ENCODE measurements around the gene PSMB4.

PSMB4 gene

DNA sequence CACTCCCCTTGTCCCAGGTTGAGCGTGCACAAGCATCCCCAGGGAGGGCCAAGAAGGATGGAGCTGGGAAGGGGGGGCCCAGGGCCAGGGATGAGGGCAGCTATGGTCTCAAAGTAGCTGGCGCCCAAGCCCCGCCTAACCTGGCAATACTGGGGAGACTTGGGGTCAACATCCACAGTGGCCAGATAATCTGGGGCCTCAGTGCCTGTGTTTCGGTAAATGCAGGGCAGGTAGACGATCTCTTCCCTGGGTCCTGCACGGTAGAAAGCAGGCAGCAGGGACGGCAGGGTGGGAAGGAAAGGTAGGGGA, 30.1 kb upstream of the PSMB4 start:
- 94 to 95% methylated on average over 7 of the region's 7 CpGs for WGBS, 2 experiments
- no peaks in the 10 kb centered on the region for H3K9me3 ChIP-seq (ENCODE audit: control insufficient read depth, low read length)

GRCh38 chr1:151369621-151370048, 29.7 kb upstream of the PSMB4 start:
- Histone ChIP-seq H3K27me3 (ENCODE audit: control insufficient read depth, insufficient read depth, low read length, poor library complexity, severe bottlenecking) (no peaks in the 10 kb centered on the region), H3K4me3 (ENCODE audit: insufficient read depth, low read depth, low read length) (no peak overlapping the region), H3K9me3 (ENCODE audit: control insufficient read depth, low read length) (no peaks in the 10 kb centered on the region), H3K27ac (ENCODE audit: insufficient read depth, low read depth, low read length, poor library complexity, severe bottlenecking) (no peak overlapping the region), H3K4me1 (ENCODE audit: control insufficient read depth, insufficient read depth, low read length) (peaks cover 24% of the 10 kb centered on the region), H3K36me3 (ENCODE audit: control insufficient read depth, insufficient read depth, low read length) (peaks cover 9% of the 10 kb centered on the region)
- WGBS, 2 experiments = 91 to 93% methylated on average over 15 of the region's 15 CpGs

More for the DNA sequence above, 30.1 kb upstream of the PSMB4 start:
- no peak overlapping the region for H3K27ac ChIP-seq (ENCODE audit: insufficient read depth, low read depth, low read length, poor library complexity, severe bottlenecking)
- H3K4me3 ChIP-seq (ENCODE audit: insufficient read depth, low read depth, low read length) = no peak overlapping the region
- H3K27me3 ChIP-seq (ENCODE audit: control insufficient read depth, insufficient read depth, low read length, poor library complexity, severe bottlenecking) = no peaks in the 10 kb centered on the region
- peaks cover 13% of the 10 kb centered on the region for H3K36me3 ChIP-seq (ENCODE audit: control insufficient read depth, insufficient read depth, low read length)
- H3K4me1 ChIP-seq (ENCODE audit: control insufficient read depth, insufficient read depth, low read length) = peaks cover 24% of the 10 kb centered on the region

- Histone ChIP-seq H3K9me3 (ENCODE audit: control insufficient read depth, low read length) (no peaks in the 10 kb centered on the region), H3K36me3 (ENCODE audit: control insufficient read depth, insufficient read depth, low read length) (peaks cover 4% of the 10 kb centered on the region), H3K27ac (ENCODE audit: insufficient read depth, low read depth, low read length, poor library complexity, severe bottlenecking) (no peak overlapping the region), H3K4me3 (ENCODE audit: insufficient read depth, low read depth, low read length) (no peak overlapping the region), H3K27me3 (ENCODE audit: control insufficient read depth, insufficient read depth, low read length, poor library complexity, severe bottlenecking) (no peaks in the 10 kb centered on the region), H3K4me1 (ENCODE audit: control insufficient read depth, insufficient read depth, low read length) (peaks cover 24% of the 10 kb centered on the region)
- 94 to 96% methylated on average over 6 of the region's 6 CpGs for WGBS, 2 experiments
Measured at GRCh38 chr1:151370211-151370911, 29.0 kb upstream of the PSMB4 start.

GRCh38 chr1:151371370-151372057, 27.9 kb upstream of the PSMB4 start:
- H3K4me3 ChIP-seq (ENCODE audit: insufficient read depth, low read depth, low read length) = no peak overlapping the region
- H3K27ac ChIP-seq (ENCODE audit: insufficient read depth, low read depth, low read length, poor library complexity, severe bottlenecking) = no peak overlapping the region
- no peaks in the 10 kb centered on the region for H3K9me3 ChIP-seq (ENCODE audit: control insufficient read depth, low read length)
- H3K27me3 ChIP-seq (ENCODE audit: control insufficient read depth, insufficient read depth, low read length, poor library complexity, severe bottlenecking) = no peaks in the 10 kb centered on the region
- no peaks in the 10 kb centered on the region for H3K36me3 ChIP-seq (ENCODE audit: control insufficient read depth, insufficient read depth, low read length)
- 85 to 91% methylated on average over 9 of the region's 9 CpGs for WGBS, 2 experiments
- peaks cover 24% of the 10 kb centered on the region for H3K4me1 ChIP-seq (ENCODE audit: control insufficient read depth, insufficient read depth, low read length)

- peaks cover 24% of the 10 kb centered on the region for H3K4me1 ChIP-seq (ENCODE audit: control insufficient read depth, insufficient read depth, low read length)
- no peaks in the 10 kb centered on the region for H3K27me3 ChIP-seq (ENCODE audit: control insufficient read depth, insufficient read depth, low read length, poor library complexity, severe bottlenecking)
- peak within 1 kb of the TSS; percentile 40 for H3K4me3 ChIP-seq (ENCODE audit: insufficient read depth, low read depth, low read length)
- H3K9me3 ChIP-seq (ENCODE audit: control insufficient read depth, low read length) = no peaks in the 10 kb centered on the region
- no peaks in the 10 kb centered on the region for H3K36me3 ChIP-seq (ENCODE audit: control insufficient read depth, insufficient read depth, low read length)
- 22 to 25% methylated on average over 10 to 11 of the region's 11 CpGs for WGBS, 2 experiments
- peak within 1 kb of the TSS; percentile 78 for H3K27ac ChIP-seq (ENCODE audit: insufficient read depth, low read depth, low read length, poor library complexity, severe bottlenecking)
Measured at GRCh38 chr1:151372058-151372934, 27.1 kb upstream of the PSMB4 start, which contains the start of gene SELENBP1. TSS of gene SELENBP1 (minus strand) at chr1:151372705. CDS start at chr1:151372641, 64 bp downstream.

DNA sequence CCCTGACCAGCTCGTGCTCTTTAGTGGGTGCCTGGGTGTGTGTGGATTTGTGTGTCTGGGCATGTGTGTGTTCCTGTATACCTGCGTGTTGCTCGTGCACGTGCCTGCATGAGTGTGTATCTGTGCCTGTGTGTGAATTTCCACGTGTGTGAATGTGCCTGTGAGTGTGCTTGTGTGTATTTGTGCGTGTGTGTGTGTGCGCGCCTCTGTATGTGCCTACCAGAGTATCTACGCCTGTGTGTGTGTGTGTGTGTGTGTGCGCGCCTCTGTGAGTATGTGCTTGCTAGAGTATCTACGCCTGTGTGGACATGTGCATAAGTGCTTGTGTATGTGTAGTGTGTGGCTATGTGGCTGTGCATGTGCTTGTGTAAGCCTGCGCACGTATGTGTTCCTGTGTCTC, 26.2 kb upstream of the PSMB4 start:
- Histone ChIP-seq H3K27me3 (ENCODE audit: control insufficient read depth, insufficient read depth, low read length, poor library complexity, severe bottlenecking) (no peaks in the 10 kb centered on the region), H3K27ac (ENCODE audit: insufficient read depth, low read depth, low read length, poor library complexity, severe bottlenecking) (no peak overlapping the region), H3K4me3 (ENCODE audit: insufficient read depth, low read depth, low read length) (no peak overlapping the region), H3K36me3 (ENCODE audit: control insufficient read depth, insufficient read depth, low read length) (no peaks in the 10 kb centered on the region), H3K4me1 (ENCODE audit: control insufficient read depth, insufficient read depth, low read length) (peaks cover 24% of the 10 kb centered on the region), H3K9me3 (ENCODE audit: control insufficient read depth, low read length) (no peaks in the 10 kb centered on the region)
- 93 to 96% methylated on average over 14 of the region's 14 CpGs for WGBS, 2 experiments

DNA sequence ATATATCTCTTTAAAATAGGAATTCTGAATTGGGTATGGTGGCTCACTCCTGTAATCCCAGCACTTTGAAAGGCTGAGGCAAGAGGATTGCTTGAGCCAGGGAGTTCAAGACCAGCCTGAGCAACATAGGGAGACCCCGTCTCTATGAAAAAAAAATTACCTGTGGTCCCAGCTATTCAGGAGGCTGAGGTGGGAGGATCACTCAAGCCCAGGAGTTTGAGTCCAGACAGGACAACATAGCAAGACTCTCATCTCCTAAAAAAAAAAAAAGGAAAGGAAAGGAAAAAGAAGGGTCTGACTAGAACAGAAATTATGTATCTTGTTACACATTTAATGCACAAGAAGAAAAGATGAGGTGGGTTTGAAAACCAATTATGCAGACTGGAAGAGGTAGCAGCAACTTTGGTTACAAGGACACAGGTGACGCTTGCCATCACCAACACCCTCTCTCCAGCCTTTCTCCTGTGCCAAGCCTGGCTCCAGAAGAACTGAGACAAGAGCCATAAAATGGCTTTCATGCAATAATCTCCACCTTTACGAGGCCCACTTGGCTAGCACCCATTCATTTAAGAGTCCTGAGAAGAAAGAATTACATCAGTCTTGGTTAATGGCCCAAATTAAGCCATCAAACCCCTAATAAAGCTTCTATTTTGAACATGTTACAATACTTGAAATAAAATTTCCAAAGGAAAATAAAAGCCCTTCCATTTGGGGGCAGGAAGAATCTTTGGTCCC, 22.1 kb upstream of the PSMB4 start:
- no peaks in the 10 kb centered on the region for H3K27me3 ChIP-seq (ENCODE audit: control insufficient read depth, insufficient read depth, low read length, poor library complexity, severe bottlenecking)
- H3K27ac ChIP-seq (ENCODE audit: insufficient read depth, low read depth, low read length, poor library complexity, severe bottlenecking) = no peak overlapping the region
- peaks cover 12% of the 10 kb centered on the region for H3K4me1 ChIP-seq (ENCODE audit: control insufficient read depth, insufficient read depth, low read length)
- no peaks in the 10 kb centered on the region for H3K9me3 ChIP-seq (ENCODE audit: control insufficient read depth, low read length)
- H3K36me3 ChIP-seq (ENCODE audit: control insufficient read depth, insufficient read depth, low read length) = no peaks in the 10 kb centered on the region
- H3K4me3 ChIP-seq (ENCODE audit: insufficient read depth, low read depth, low read length) = no peak overlapping the region
- WGBS, 2 experiments = 92 to 93% methylated on average over 3 of the region's 3 CpGs

GRCh38 chr1:151384584-151384983, 14.8 kb upstream of the PSMB4 start:
- H3K27me3 ChIP-seq (ENCODE audit: control insufficient read depth, insufficient read depth, low read length, poor library complexity, severe bottlenecking) = no peaks in the 10 kb centered on the region
- WGBS, 2 experiments = 93% methylated on average over 3 of the region's 3 CpGs
- H3K4me3 ChIP-seq (ENCODE audit: insufficient read depth, low read depth, low read length) = no peak overlapping the region
- no peaks in the 10 kb centered on the region for H3K36me3 ChIP-seq (ENCODE audit: control insufficient read depth, insufficient read depth, low read length)
- no peaks in the 10 kb centered on the region for H3K4me1 ChIP-seq (ENCODE audit: control insufficient read depth, insufficient read depth, low read length)
- no peaks in the 10 kb centered on the region for H3K9me3 ChIP-seq (ENCODE audit: control insufficient read depth, low read length)
- no peak overlapping the region for H3K27ac ChIP-seq (ENCODE audit: insufficient read depth, low read depth, low read length, poor library complexity, severe bottlenecking)

GRCh38 chr1:151386002-151386401, 13.4 kb upstream of the PSMB4 start:
- H3K27me3 ChIP-seq (ENCODE audit: control insufficient read depth, insufficient read depth, low read length, poor library complexity, severe bottlenecking) = no peaks in the 10 kb centered on the region
- WGBS, 2 experiments = 91 to 92% methylated on average over 2 of the region's 2 CpGs
- no peaks in the 10 kb centered on the region for H3K36me3 ChIP-seq (ENCODE audit: control insufficient read depth, insufficient read depth, low read length)
- H3K4me1 ChIP-seq (ENCODE audit: control insufficient read depth, insufficient read depth, low read length) = no peaks in the 10 kb centered on the region
- no peak overlapping the region for H3K4me3 ChIP-seq (ENCODE audit: insufficient read depth, low read depth, low read length)
- H3K27ac ChIP-seq (ENCODE audit: insufficient read depth, low read depth, low read length, poor library complexity, severe bottlenecking) = no peak overlapping the region
- H3K9me3 ChIP-seq (ENCODE audit: control insufficient read depth, low read length) = no peaks in the 10 kb centered on the region

All from ectodermal cell (in vitro differentiated cells).